GM19099 (cell line): Measurements from ENCODE around the gene FOXD3.

ENCODE experiments used
- POLR2A ChIP-seq: IDR thresholded peaks from 3 replicates; pipeline ENCODE4 v1.6.1; 2011; ENCODE audit warnings: low read depth; ENCODE audit not compliant: insufficient read length; ENCODE audit errors: extremely low read depth

The FOXD3 gene

DNA sequence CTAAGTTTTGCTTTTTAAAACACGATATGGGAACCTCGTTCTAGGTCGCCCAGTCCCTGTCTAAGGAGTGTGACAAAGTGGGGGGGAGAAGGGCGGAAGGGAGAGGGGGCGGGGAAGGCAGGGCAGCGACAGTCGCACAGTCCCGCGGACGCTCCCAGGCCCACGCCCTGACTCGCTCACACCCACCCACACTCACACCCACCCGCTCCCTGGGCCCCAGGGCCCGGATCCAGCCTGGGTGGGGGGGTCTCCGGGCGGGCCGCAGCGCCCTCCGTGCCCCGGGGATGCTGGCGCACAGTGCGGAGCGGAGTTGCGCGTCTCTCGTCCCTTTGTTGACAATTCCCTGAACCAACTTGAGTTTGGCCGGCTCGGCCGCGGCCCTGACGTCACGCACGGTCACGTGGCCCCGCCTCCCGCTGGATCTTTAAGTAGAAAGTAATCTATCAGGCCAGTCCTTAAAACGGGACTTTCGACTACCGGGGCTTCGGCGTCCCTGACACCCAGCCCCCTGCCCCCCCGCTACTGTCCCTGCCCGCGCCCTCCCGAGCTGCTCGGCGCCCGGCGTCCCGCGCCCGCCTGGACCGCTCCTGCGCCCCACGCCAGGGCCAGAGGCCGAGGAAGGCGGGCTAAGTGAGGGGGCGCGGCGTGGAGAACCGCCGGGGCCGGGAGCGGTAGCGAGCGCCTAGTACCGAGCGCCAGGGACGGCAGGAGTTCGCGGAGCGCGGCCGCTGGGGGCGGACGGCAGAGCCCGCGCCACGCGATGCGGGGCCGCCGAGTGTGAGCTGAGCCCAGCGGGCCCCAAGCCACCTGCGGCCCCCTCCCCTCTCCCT lies at the start of gene FOXD3:
Gene FOXD3, plus strand, starts transcription at position 454 of the 830 bp plus-strand sequence. CDS start 492 bp downstream, outside the sequence.
- TF ChIP-seq POLR2A = no peak

DNA sequence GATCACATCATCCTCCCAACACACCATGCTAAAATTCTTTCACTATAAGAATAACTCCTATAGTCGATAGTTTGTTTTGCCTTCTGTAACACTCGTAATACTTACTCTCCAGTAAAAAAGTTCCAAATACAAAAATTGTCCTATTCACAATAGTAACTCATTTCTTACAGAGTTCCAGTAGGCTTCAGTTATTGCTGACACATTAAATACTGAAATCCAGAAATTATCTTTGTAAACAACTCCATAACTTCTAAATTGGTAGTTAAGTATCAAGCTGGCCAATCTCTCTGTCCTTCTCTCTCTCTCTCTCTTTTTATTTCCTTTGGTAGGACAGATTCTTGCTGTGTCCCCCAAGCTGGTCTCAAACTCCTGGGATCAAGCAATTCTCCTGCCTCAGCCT lies 49.6 kb upstream of the FOXD3 start:
- TF ChIP-seq POLR2A = no peak

DNA sequence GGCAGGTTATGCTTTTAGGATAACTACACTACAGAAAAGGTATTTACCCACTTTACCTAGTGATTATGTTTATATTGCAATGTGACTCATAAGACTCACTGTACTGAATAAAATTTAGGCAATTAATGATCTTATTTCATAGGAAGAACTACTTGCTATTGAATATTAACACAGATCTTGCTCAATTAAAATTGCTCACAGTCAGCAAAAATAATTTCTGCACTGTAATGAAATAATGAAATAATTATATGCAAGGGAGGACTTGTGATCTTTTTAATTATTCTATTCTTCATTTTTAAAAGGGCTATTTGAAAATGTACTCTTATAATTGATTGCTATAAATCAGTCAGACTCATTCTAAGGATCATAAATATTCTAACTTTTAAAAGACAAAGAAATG lies 48.0 kb upstream of the FOXD3 start:
- TF ChIP-seq POLR2A = no peak

DNA sequence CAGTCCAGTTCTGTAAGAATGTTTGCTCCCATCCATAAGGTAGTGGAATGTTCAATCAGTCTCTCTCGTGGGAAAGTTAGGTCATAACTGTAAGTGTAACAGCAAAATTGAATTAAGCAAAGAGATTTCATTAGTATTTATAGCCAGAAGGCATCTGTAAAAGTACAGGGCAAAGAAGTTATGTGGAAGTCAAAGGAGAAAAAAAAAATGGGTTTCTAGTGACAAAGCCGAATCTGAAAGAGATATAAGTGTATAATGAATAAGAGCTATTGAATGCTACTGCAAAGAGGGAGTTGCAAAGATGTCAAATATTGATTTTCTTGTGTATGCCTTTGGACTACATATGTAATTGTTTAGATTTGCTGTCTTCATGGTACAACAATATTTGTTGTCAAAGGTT lies 47.4 kb upstream of the FOXD3 start:
- TF ChIP-seq POLR2A = no peak

DNA sequence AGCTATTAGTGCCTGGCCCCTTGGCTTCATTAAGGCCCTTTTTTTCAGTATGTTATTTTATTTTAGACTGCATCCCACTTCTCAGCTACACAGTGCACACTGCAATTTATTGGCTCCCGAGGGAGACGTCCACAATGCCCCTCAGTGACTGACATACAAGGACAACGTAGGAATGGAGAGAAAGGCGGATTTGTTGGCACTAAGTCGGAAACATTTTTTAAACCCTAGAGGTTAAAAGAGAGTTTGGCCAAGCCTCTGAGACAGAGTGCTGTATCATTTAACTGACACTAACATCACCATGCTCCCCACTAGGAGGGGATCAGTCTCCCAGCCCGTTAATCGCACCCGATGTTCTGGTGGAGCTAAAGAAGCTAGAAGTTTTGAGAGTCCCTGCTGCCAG lies 45.7 kb upstream of the FOXD3 start:
- no peak for TF ChIP-seq POLR2A

DNA sequence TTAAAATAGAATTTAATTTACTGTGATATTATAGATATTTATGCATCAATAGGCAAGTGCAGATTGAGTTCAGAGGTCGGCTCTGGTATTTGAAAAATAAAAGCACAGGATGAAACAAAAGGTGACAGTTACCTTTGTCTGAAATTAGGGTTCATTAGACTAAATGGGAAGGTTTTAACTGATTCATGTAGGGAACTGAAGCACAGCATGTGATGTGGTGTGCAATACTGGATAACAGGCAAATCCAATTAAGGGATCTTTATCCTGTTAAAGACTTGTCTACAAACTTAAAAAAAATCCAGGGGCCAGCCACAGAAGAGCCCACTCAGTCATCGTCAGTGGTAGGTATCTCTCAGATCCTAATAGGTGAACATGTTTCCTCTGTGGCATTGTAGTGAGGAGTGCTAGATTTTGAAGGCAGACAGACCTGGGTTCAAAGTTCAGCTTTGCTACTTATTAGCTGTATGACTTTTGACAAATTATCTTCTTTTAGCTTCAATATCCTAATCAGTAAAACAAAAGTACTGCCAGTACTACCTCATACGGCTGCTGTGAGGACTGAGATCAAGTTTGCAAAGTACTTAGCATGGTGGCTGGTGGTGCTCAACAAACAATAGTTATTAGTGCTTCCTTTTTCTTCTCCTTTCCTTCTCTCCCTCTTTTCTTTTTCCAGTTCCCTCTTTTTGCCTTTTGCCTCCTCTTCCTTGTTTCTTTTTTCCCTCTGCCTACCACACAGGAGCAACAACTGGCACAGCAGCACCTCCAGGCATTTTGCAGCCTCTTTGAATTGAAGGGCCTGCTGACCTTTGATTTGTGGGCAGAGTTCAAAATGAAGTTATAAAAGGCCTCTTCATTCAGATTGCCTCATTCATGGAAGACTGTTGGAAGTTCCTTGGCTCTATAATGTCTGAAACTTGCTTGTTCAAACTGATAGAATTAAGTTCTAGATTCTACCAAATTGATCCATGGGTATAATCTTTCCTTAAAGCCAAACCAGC lies 44.9 kb upstream of the FOXD3 start:
- TF ChIP-seq POLR2A = no peak

DNA sequence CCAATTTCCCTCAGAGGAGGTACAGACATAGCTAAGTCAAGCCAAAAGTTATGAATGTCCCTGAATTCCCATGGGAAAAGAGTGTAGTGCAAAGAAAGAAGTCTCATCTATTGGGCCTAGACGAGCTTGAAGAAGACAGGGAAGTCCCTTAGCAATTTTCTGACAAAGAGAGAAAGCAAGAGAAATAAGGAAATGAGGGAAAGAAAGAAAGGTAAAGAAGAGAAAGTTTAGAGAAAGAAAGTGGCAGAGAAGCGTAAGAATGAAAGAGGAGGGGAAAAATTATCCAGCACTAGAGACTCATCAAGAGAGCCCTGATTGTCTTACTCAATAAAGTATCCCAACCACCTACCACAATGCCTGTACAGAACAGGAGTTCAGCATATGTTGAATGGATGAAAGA lies 40.6 kb upstream of the FOXD3 start:
- no peak for TF ChIP-seq POLR2A

DNA sequence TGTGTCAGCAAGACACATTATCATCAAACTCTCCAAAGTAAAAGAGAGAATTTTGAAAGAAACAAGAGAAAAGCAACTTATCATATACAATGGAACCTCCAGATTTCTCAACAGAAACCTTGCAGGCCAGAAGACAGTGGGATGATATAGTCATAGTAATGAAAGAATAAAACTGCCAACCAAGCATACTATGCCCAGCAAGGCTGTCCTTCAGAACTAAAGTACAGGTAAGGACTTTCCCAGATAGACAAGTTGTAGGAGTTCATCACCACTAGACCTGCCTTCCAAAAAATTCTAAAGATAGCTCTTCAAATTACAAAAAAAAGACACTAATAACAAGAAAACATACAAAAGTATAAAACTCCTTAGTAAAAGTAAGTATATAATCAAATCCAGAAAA lies 33.2 kb upstream of the FOXD3 start:
- no peak for TF ChIP-seq POLR2A

DNA sequence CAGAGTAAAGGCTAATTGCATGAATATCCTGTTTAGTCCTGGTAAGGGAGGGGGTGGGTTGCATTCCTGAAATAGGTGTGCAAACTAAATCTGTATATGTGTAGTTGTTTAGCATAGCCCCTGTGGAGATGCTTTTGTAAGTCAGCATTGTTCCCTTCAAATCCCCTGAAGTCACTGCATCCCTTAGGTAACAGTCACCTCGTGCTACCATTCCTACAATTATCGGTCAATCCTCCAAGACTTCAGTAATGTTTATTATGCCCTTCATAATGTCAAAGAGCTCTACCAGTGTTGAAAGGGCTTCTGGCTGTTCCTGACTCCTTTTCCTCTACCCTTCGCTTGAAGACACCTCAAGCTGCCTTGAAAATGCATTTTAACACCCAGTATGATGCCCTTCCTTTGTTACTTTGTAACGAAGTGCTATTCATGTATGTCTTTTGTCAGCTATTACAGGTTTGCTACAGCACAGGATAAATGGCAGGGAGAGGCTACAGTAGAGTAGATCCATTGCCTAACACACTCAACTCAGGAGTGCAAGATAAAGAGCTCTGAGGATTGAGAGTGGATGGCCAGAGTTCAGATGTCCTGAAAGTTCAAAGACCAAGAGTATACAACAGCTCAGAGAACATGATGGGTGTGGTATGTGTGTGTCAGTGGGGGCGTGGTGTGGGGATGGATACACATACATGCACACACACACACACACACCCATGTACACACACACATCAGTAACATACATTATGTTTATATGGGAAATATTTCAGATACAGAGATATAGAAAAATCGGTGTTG lies 27.4 kb upstream of the FOXD3 start:
- TF ChIP-seq POLR2A = no peak

DNA sequence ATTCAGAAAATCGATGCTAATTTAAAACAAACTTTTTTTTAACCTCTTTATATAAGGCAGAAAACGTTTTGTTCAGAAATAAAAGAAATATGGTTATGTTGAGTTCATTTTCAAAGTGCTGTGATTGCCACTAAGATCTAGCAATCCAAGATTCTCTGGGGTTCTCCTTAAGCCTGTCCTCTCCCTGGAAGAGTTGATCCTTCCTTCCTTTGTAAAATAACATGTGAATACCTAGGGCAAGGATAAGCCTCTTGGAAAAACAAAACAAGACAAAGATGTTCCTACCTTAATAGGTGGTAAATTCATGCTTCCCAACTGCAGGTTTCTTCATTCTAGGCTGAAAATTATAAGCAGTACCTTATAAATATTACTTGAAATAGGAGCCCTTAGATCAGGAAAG lies 18.0 kb upstream of the FOXD3 start:
- no peak for TF ChIP-seq POLR2A

DNA sequence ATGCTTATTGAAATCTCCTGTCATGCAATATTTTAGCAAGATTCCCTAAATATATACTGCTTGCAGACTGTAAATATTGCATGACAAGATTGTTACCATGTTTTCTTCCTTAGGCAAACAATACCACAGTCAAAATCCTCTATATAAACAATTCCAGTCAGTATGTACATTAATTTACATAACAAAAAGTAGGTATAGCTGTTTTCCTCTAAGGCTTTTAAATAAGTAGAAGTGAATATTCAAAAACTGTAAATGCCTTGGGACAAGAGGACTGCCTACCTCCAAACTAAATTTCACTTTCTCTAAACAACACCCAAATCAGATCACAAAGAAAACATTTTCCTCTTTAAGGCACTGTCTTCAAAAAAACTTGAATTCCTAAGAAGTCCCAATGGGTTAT lies 17.3 kb upstream of the FOXD3 start:
- TF ChIP-seq POLR2A = no peak

DNA sequence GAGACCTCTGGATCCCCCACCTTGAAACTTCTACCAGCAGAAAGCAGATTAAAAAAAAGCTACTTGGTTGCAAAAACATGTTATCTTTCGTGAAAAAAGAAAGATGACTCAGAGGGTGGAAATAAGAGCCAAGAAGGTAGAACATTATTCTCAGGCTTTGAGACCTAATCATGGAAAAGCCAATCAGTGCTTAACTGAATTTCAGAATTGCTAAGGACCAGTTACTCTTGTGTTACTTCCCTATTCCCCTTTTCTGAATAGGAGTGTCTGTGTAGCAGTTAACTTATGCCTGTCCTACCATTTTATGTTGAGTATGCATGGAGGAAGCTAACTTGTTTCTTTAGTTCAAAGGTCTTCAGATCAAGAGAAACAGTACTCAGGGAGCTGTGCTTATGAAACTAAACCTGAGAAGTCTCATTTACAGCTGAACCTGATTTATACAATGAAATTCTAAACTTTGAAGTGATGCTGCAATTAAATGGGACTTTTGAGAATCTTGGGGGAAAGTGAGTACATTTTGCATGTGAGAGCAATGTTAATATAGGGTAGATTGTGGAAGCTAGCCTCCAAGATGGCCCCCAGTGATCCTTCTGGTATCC lies 15.1 kb upstream of the FOXD3 start:
- no peak for TF ChIP-seq POLR2A

DNA sequence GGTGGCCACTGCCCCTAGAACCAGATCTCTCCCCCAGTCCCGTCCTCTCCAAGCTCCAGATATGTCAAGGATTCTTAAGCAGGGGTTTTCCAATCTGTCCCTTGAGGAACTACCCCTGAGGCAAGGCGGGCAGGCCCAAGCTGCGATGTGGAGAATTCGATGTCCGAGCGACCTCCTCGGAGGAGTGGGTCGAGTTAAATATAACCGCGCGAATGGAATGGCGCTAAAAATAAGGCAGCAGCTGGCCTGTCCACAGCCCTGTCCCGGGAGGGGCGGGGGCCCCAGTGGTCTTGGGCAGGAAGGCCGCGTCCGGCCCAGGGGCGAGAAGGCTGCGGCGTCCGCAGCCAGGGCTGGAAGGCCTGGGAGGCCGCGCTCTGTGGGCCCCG lies 5.8 kb upstream of the FOXD3 start:
- no peak for TF ChIP-seq POLR2A

DNA sequence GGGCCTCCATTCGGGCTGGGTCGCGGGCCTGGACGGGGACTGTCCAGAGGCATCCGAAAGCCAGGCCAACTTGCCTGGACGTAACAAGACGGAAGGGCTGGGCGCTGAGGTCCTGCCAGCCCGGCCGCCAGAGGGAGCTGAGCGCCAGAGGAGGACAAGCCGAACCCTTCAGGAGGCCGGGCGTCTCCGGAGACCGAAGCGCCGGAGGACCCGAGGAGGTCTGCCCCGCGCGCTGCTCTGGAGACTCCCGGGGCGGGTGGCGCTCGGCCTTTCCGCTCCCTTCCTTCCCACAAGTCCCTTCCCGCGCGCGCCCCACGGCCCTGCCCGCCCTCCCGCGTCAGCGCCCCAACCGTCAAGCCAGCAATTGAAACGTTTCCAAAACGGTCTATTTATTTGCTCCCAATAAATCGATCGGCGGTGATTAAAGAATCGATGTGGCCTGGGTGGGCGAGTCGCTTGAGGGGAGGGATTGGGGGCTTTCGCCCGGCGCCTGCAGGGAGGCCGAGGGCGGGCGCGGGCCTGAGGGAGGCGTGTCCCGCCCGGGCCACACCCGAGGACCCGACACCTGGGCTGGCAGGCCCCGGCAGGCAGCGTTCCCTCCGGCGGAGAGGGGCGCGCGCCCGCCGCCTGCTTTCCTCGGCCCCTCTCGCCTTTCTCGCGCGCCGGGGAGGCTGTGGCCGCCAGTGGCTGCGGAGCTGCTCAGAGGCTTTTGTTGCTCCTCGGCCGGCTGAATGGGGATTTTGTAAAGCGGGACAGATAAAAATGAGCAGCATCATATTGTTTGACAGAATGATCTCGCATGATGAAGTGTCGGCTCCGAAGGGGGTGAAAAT lies 5.2 kb upstream of the FOXD3 start:
- TF ChIP-seq POLR2A = no peak

DNA sequence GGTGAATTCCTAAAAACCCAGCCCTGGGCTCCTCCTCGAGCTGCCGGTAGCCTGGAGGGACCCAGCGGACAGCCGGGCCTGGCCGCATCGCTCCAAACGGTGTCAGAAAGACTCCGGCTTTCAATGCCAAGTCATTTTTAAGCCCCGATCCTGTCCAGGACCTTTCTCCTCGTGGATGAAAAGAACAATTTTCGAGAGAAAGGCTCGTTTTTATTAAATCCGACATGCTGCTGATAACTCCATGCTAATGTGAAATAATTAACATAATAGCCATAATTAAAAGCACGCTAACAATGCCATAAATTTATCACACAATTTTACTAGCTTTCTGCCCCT lies 4.6 kb upstream of the FOXD3 start:
- no peak for TF ChIP-seq POLR2A
